Measurements from ENCODE around the gene FCN1.

Gene FCN1

GRCh38 chr9:134951461-134951860 lies 33.7 kb upstream of the FCN1 start:
- DNase-seq (ENCODE audit: low read depth) = no peak

DNA sequence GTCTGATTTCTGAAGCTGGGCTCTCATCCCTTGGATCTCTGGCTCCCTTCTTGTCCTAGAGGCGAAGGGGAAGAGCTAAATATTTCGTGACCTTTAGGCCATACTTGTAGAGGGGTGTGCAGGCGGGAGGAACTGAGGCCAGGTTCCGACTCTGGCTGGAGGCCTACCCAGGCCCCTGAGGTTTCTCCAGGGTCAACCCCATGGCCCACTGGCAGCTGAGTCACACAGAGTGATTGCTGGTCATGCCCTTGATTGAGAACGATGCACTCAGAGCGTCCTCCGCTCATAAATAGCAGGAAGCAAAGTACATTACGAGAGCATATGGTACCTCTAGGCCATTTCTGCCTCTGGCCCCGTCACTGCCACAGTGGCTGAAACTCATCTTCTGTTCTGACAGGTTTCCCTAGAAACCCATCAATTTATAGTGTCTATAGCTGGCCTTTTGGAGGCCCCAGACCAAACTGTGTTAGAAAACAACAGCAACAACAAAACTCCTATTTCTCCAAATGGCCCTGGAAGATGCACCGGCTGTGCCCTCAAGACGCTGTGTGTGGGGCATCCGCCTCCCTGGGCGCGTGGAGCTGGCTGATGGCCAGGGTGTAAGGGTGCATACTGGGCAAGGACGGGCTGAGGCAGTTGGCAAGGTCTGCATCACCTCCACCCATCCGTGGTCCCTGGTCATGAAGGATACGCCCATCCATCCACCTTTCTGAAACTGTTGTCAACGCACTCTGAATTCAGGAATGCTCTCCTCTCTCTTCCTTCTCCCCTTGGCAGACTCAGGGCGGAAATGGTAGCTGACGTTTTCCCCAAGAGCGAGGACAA lies 32.9 kb upstream of the FCN1 start:
- DNase-seq (ENCODE audit: low read depth) = no peak

DNA sequence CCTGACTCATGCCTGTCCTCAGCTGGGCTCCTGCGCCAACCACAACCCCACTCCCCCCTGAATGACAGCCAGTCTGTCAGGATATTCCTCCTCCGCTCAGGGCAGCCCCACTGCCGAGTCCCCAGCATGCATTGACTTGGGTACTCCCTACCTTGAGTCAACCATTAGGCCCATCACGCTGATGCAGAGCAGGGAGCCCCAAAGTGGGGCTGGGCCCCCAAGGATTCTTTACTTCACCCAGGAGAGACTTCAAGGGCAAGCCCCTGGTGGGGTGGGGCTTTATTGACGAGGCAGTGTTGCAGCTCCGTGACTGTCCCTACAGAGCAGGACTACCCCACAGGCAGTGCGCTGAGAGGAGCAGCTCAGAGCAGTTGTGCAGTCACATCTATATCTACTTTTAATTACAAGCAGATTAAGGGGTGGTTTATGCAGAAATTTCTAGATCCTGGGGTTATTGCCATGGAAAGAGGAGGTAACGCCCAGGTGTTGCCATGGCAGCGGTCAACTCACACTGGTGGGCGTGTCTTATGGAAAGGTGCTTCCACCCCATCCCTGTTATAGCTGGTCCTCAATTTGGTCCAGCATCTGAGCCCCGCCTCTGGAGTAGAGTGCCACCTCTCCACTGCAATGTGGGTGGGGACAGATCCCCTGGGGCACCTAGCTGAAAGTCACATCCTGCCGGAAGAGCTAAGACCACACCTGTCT lies 32.1 kb upstream of the FCN1 start:
- no peak for DNase-seq (ENCODE audit: low read depth)

- DNase-seq (ENCODE audit: low read depth) = no peak
Measured at GRCh38 chr9:134948149-134948548, 30.4 kb upstream of the FCN1 start.

DNA sequence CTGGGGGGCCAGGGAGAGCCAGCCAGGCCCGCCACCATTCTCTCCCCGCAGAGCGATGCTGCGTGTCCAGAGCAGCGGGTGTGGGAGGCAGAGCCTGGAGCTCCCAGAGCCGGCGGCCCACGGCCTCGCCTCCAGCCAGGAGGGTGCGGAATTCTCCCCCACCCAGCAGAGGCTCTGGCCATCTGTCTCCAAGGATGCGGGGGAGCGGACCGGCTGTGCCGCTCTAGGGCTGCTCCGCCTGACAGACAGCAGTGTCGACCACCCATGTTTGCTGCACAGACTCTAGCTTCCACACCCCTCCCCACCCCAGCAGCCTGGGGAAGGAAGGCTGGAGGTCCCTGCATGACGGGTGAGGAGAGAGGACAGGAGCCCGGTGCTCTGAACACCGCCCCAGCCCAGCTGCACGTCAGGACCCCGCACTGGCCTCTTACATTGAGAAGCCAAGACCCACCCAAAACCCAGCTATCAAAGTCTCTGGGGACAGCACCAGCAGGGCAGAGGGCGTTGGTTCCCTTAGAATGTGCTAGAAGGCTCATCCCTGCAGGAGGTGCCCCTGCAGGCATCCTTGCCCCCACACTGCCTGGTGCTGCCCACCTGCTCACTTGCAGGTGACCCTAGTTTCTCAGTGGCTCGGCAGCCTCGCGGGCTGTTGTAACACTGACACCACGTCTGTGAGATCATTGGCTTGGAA lies 29.7 kb upstream of the FCN1 start:
- DNase-seq (ENCODE audit: low read depth) = no peak

DNA sequence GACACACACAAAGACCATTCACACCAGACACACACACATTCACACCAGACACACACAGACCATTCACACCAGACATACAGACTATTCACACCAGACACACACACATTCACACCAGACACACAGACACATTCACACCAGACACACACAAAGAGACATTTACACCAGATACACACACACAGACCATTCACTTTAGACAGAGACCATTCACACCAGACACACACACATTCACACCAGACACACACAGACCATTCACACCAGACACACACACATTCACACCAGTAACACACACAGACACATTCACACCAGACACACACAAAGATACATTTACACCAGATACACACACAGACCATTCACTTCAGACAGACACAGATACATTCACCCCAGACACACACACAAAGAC lies 29.0 kb upstream of the FCN1 start:
- DNase-seq (ENCODE audit: low read depth) = no peak

DNA sequence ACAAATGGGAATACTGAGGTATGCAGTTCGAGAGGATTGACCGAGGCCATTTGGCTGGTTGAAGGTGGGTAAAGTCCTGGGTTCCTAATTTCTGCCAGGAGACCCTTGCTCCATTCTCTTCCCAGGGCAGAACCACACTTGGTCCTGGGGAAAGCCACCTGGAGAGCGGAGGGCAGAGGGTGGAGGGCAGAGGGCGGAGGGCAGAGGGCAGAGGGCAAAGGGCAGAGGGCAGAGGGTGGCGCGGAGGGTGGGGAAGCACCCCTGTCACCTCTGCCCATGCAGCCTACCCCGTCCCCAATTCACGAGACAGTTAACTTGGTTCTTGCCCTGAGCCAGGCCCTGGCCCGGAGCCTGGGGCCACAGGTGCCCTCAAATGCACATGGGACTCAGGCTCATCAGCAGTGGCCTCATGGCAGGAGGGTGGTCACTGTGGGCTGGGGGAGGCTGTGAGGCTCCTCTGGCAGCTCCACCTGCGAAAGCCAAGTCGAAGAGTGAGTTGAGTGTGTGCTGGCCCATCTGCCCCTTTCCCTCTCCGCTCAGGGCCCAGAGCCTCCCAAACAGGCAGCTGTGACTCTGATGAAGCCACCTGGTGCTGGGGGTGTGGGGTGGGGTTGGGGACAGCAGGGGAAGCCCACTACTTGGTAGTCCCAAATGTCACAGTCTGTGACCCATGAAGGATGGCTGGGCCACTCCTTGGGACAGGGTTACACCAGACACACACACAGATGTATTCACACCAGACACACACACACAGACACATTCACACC lies 28.0 kb upstream of the FCN1 start:
- no peak for DNase-seq (ENCODE audit: low read depth)

DNA sequence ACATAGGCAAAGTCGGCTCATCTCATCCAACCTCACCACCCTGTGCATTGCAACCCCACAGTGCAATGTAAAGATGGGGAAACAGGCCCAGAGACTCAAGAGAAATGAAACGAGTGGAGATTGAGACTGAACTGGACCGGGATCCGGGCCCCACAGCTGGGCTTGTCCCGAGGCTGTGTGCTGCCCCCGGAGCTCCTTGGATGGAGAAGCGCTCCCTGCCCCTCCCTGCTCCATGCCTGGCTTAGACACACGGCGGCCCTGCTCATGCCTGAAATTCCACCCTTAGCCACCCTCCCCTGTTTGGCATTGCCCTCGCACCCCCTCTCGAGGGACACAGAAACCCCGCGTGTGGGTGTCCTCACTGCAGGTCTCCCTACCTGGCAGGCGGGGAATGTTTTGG lies 27.2 kb upstream of the FCN1 start:
- DNase-seq (ENCODE audit: low read depth) = no peak

GRCh38 chr9:134944351-134944802 lies 26.7 kb upstream of the FCN1 start:
- DNase-seq (ENCODE audit: low read depth) = no peak

GRCh38 chr9:134943836-134944235 lies 26.1 kb upstream of the FCN1 start:
- no peak for DNase-seq (ENCODE audit: low read depth)

DNA sequence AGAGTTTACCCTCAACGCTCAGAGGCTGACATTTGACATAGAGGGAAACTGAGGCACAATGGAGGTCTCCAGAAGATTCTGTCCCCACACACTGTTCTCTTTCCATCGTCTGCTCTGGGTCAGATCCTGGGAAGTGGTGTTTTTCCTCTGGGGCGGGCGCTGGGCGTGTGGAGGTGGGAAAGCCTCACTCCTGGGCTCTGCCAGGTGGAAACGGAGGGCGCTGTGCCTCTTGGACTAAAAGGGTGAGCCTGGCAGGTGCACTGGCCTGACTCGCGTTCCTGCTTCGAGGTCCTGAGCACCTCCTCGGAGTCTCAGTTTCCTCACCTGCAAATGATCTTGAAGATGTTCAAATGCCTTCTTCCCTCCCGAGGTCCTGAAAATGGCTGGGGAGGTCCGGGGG lies 25.7 kb upstream of the FCN1 start:
- no peak for DNase-seq (ENCODE audit: low read depth)

DNA sequence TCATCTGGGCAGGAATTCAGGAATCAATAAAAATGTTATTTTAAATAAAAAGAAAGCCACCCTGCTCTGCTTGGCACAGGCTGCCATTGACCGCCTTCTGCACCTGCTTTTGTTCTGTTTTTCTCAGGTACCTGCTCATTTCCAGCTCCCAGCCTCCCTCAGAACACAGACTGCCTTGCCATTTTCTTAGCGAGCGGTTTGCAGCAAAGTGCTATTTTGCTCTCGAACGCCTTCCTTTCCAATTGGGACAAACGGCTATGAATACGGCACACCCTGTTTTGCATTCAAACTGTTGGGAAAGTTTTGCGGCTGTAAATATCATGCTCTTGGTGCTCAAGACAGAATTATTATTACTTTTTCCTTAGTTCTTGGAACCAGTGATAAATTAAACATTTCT lies 25.1 kb upstream of the FCN1 start:
- DNase-seq (ENCODE audit: low read depth) = no peak

DNA sequence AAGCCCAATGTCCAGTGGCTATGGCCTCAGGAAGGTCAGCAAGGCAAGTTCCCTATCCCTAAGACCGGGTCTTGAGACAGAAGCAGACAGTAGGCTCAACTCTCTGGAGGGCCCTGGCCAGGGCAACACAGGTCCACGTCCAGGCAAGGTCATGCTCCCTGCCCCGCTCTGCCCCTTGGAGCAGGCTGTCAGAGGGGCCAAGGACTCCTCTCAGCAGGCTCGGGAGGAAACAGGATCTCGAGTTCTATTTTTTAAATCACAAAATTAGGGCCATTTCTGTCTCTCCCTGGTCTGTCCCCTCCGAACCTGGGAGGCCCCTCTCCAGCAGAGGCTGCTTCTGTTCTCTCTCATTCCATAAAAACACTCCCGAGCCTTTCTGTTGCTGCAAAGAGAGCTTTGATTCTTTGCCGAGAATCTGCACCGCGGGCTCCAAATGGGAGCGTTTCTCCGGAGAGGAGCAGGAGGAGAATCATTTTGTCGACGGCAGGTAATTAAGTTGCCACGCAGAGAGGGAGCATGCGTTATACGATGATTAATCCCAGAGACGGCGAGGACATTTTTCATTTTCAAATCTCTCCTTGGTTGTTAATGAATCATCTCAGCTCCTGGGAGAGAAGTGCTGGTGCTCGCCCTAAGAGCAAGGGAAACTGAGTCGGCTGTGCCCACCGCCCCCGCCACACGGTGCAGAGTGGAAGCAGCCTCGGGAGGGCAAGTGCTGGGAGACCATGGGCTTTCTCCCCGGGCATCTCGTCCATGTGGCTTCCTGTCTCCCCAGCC lies 24.5 kb upstream of the FCN1 start:
- no peak for DNase-seq (ENCODE audit: low read depth)

- DNase-seq (ENCODE audit: low read depth) = no peak
Measured at GRCh38 chr9:134940236-134941208, 22.8 kb upstream of the FCN1 start.

DNA sequence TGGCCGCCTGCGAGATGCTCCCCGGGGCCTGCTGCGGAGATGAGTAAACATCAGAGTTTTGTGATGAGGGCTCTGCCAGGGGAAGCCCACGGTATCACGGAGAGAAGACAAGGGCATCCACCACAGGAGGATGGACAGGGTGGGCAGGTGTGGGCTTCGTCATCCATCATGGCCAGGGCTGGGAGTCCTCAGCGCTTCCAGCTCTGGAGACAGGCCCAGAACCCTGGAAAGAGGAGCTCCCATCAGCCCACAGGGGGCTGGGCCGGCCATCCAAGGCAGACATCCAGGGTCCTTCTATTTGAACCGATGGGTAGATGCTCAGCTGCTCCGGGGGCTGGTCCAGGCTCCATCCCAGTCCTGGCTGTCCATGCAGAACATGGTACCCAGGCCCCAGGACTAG lies 22.1 kb upstream of the FCN1 start:
- DNase-seq (ENCODE audit: low read depth) = no peak

DNA sequence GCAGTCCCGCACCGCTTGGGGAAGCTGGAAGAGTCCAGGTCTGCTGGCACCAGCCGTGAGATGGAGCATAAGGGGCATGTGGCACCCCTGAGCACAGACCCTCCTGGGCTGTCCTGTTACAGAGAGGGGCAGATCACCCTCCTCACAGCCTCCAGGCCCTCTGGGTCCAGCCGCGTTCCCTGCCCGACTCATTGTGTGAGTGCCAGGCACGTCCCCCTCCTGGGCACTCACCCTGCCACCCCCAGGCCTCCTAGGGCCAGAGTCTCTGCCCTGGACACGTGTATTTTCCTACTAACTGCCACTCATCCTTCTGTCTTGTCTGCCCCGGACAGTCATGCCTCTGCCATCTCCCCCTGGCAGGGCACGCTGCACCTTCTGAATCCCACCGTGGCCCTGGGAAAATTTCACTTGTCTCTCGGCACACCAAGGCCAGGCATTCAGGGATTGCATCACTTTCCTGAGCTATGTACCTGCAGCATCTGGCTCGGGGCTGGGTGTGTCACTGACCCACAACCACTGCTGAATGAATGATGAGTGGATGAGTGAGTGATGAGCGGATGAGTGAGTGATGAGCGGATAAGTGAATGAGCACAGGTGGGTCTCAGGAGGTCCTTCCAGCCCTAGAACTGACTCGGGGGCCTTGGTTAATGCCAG lies 21.5 kb upstream of the FCN1 start:
- no peak for DNase-seq (ENCODE audit: low read depth)

DNA sequence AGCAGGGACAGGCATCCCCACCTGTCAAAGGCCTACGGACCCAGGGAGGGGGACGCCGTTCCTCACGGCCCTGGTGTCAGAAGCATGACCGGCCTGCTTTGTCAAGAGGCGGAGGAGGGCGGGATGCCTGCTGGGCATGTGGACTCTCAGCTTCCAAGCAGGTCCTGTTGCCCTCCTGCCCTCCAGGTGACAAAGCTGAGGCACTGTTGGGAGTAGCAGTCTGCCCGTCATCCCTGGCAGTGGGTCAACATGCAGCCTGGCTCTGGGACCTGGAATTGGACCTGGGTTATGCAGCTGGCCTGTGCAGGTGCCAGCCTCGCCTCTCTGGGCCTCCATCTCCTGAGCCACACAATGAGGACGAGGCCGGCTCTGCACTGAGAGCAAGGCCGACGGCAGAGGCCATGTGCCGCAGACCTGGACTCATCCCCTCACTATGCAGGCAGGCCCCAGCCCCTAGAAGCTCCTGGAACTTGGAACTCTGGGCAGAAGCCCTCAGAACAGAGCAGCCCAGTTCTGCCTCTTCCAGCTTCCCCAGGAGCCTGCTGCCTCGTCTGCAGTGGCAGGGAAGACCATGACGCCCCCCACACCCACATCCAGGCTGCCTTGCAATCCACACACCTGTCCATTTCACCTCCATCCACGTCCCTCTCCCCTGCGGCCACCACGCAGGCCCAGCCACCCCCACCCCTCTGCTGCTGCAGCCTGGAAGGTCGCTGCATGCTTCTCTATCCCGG lies 20.8 kb upstream of the FCN1 start:
- no peak for DNase-seq (ENCODE audit: low read depth)

DNA sequence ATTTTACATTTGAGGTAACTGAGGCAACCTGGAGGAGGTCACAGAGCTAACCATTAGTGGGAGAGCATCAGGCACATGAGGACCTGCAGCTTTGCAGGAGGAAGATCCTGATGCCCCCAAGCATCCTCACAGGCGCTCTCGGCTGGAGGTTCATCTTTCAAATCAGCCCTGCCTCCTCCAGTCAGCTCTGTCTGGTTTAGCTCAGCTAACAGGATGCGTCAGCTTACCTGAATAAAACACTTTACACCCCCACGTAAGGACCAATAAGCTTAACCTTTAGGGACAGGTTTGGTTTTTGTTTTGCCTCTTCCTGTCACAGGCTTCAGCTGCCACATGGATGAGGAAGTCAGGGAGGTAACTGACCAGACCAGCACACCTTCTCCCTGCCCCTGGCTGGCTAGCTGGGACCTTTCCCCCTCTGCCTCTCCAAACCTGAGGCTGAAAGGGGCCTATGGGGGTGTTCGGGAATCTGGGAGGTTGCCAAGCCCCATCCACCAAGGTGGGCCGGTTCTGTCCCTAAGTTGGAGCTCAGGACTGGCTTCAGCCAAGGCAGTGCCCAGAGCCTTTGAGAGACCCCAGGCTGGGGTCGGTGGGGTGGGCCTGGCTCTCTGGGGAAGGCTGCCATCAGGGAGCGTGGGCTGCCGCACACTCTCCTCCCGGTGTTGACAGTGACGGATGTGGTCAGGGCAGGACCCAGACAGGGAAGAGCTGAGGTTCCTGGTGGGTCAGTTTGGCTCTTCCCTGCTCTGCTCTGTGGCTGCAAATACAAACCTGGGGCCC lies 20.0 kb upstream of the FCN1 start:
- no peak for DNase-seq (ENCODE audit: low read depth)
